GM12873 (cell line): ENCODE results near the gene TAT.

ENCODE experiments used
- CTCF ChIP-seq: IDR thresholded peaks from 2 replicates; pipeline ENCODE4 v1.5.1; 2012; ENCODE audit warnings: low read depth, mild to moderate bottlenecking, moderate library complexity, low read length, control low read depth; ENCODE audit not compliant: insufficient read depth; ENCODE audit errors: missing control alignments

TAT gene

GRCh38 chr16:71591917-71592316 is 15.0 kb upstream of the TAT start:
- no peak for TF ChIP-seq CTCF

- no peak for TF ChIP-seq CTCF
Measured at GRCh38 chr16:71590584-71590983, 13.7 kb upstream of the TAT start.

- no peak for TF ChIP-seq CTCF
Measured at GRCh38 chr16:71585318-71585703, 8.4 kb upstream of the TAT start.

- TF ChIP-seq CTCF, result no peak
Measured at GRCh38 chr16:71584543-71585317, 7.8 kb upstream of the TAT start.

GRCh38 chr16:71574702-71575101 is 2.2 kb downstream of the TAT start:
- no peak for TF ChIP-seq CTCF

- no peak for TF ChIP-seq CTCF
Measured at GRCh38 chr16:71573387-71574094, 3.4 kb downstream of the TAT start.

GRCh38 chr16:71572497-71573116 is 4.3 kb downstream of the TAT start:
- no peak for TF ChIP-seq CTCF
